GM21825 (cell line): ENCODE results near the gene RNF227.
"Not testable (repeated sequence)": the region's sequence is repeated elsewhere in the genome, so short reads cannot be mapped to it uniquely, and the experiment has no call there.

ENCODE experiments used
- ATAC-seq: cut with Tn5 transposase; IDR thresholded peaks from one replicate; pipeline ENCODE4 v1.9.1; 2021; ENCODE audit warnings: mild to moderate bottlenecking, moderate library complexity; ENCODE audit not compliant: unreplicated experiment

RNF227 gene

GRCh38 chr17:7915611-7916384, at the start of gene RNF227:
Gene RNF227 (minus strand): TSS chr17:7916289. CDS start chr17:7916195, 94 bp downstream.
- peak; percentile 63 for ATAC-seq

GRCh38 chr17:7961421-7961820, 45.3 kb upstream of the RNF227 start:
- ATAC-seq: no peak

- no peak for ATAC-seq
Measured at GRCh38 chr17:7959503-7960253, 43.6 kb upstream of the RNF227 start.

GRCh38 chr17:7956228-7956965, 40.3 kb upstream of the RNF227 start:
- no peak for ATAC-seq

GRCh38 chr17:7955414-7956227, 39.5 kb upstream of the RNF227 start:
- ATAC-seq: no peak

- not testable (repeated sequence) for ATAC-seq
Measured at GRCh38 chr17:7953266-7953665, 37.2 kb upstream of the RNF227 start.

- ATAC-seq: peak; percentile 81
Measured at GRCh38 chr17:7951143-7951792, 35.2 kb upstream of the RNF227 start.

- ATAC-seq: no peak
Measured at GRCh38 chr17:7950578-7950977, 34.5 kb upstream of the RNF227 start.

GRCh38 chr17:7947651-7948050, 31.6 kb upstream of the RNF227 start:
- no peak for ATAC-seq

- no peak for ATAC-seq
Measured at GRCh38 chr17:7946441-7946840, 30.4 kb upstream of the RNF227 start.

- ATAC-seq: no peak
Measured at GRCh38 chr17:7945651-7946050, 29.6 kb upstream of the RNF227 start.

- ATAC-seq: no peak
Measured at GRCh38 chr17:7944326-7944725, 28.2 kb upstream of the RNF227 start.

- no peak for ATAC-seq
Measured at GRCh38 chr17:7943291-7943690, 27.2 kb upstream of the RNF227 start.

- ATAC-seq: no peak
Measured at GRCh38 chr17:7940743-7941142, 24.7 kb upstream of the RNF227 start.

- ATAC-seq: no peak
Measured at GRCh38 chr17:7940034-7940433, 23.9 kb upstream of the RNF227 start.

- no peak for ATAC-seq
Measured at GRCh38 chr17:7935859-7936258, 19.8 kb upstream of the RNF227 start.

GRCh38 chr17:7932949-7933348, 16.9 kb upstream of the RNF227 start:
- no peak for ATAC-seq

- no peak for ATAC-seq
Measured at GRCh38 chr17:7932483-7932891, 16.4 kb upstream of the RNF227 start.

- peak; percentile 86 for ATAC-seq
Measured at GRCh38 chr17:7931709-7932482, 15.8 kb upstream of the RNF227 start, which contains the start of the genes CNTROB and TRAPPC1. Gene CNTROB (plus strand): TSS chr17:7932206. CDS start chr17:7933080, 874 bp downstream. Gene TRAPPC1 (minus strand): TSS chr17:7931946. CDS start chr17:7931829, 117 bp downstream.
